K562 (cell line): ENCODE results near the gene UBQLN2. TPM values are rescaled to one million over a fixed set of nuclear protein-coding genes. Genes with fewer than 3 reads are reported as not detected.
A peak's percentile ranks its signal among the peaks of the same experiment; 100 is the strongest.

ENCODE experiments used
- ATF7 ChIP-seq: fragments of 450-650 bp; IDR thresholded peaks from 2 replicates; pipeline ENCODE4 v1.7.1; 2014; ENCODE audit warnings: mild to moderate bottlenecking, moderate library complexity
- CEBPB ChIP-seq: fragments of 450-650 bp; IDR thresholded peaks from 2 replicates; pipeline ENCODE4 v1.6.1; 2016; ENCODE audit warnings: missing genetic modification characterization, missing compliant biosample characterization
- CEBPZ ChIP-seq: fragments of 150-350 bp; IDR thresholded peaks from 2 replicates; pipeline ENCODE4 v1.6.1; 2014; ENCODE audit warnings: low read depth, mild to moderate bottlenecking, low read length, borderline replicate concordance
- E2F4 ChIP-seq: sonication (generic); formaldehyde crosslinking; IDR thresholded peaks from 2 replicates; pipeline ENCODE4 v1.8.0; 2022; ENCODE audit warnings: mild to moderate bottlenecking, low read depth, missing genetic modification reagents
- FOS ChIP-seq: IDR thresholded peaks from 3 replicates; pipeline ENCODE4 v1.6.1; 2011; ENCODE audit not compliant: insufficient read length; ENCODE audit errors: extremely low read depth
- HMGN3 ChIP-seq: IDR thresholded peaks from 2 replicates; pipeline ENCODE4 v1.6.1; 2011; ENCODE audit warnings: borderline replicate concordance, low read depth, mild to moderate bottlenecking, mixed read lengths, low read length; ENCODE audit not compliant: insufficient read length; ENCODE audit errors: extremely low read depth
- ID3 ChIP-seq, 2 experiments: fragments of 250-450 bp in 1 of 2; fragments of 450-650 bp in 1 of 2; sonication (Bioruptor Pico) in 1 of 2; IDR thresholded peaks; 2 replicates each; pipeline versions ENCODE4 v1.6.1 to v1.8.0; 2016 to 2021; ENCODE audit warnings: mild to moderate bottlenecking in 2 of 2, moderate library complexity in 2 of 2, missing compliant biosample characterization in 1 of 2, missing genetic modification characterization in 1 of 2
- MCM3 ChIP-seq: fragments of 450-650 bp; IDR thresholded peaks from 2 replicates; pipeline ENCODE4 v1.6.1; 2016
- NELFE ChIP-seq: IDR thresholded peaks from 2 replicates; pipeline ENCODE4 v1.6.1; 2011; ENCODE audit warnings: mild to moderate bottlenecking; ENCODE audit not compliant: insufficient read depth, insufficient read length
- NFE2L1 ChIP-seq: fragments of 450-650 bp; IDR thresholded peaks from 2 replicates; pipeline ENCODE4 v1.6.1; 2016; ENCODE audit warnings: missing genetic modification characterization, low read depth, mild to moderate bottlenecking, missing compliant biosample characterization, moderate library complexity, borderline replicate concordance
- NR2C1 ChIP-seq, 2 experiments: fragments of 450-650 bp; IDR thresholded peaks; 2 replicates each; pipeline ENCODE4 v1.6.1; 2017; ENCODE audit warnings: mild to moderate bottlenecking in 2 of 2, antibody characterized with exemption in 1 of 2, inconsistent platforms in 1 of 2, missing compliant biosample characterization in 1 of 2, missing genetic modification characterization in 1 of 2
- TEAD2 ChIP-seq: fragments of 450-650 bp; IDR thresholded peaks from 2 replicates; pipeline ENCODE4 v1.6.1; 2016; ENCODE audit warnings: missing genetic modification characterization, control low read depth, missing compliant biosample characterization
- XRCC5 ChIP-seq: fragments of 200-400 bp; formaldehyde crosslinking; IDR thresholded peaks from 2 replicates; pipeline ENCODE4 v1.6.1; 2017; ENCODE audit warnings: low read depth, mild to moderate bottlenecking, low read length
- ZMIZ1 ChIP-seq, 2 experiments: fragments of 150-350 bp in 1 of 2; IDR thresholded peaks; 2 replicates each; pipeline ENCODE4 v1.6.1; 2012 to 2016; ENCODE audit warnings: low read depth in 2 of 2, low read length in 2 of 2, mild to moderate bottlenecking in 1 of 2, moderate library complexity in 1 of 2
- ZNF133 ChIP-seq: fragments of 250-450 bp; sonication (Bioruptor Pico); IDR thresholded peaks from 2 replicates; pipeline ENCODE4 v1.4.0; 2020; ENCODE audit warnings: mild to moderate bottlenecking
- ZNF143 ChIP-seq: sonication (generic); formaldehyde crosslinking; IDR thresholded peaks from 2 replicates; pipeline ENCODE4 v1.9.0; 2022; ENCODE audit warnings: mild to moderate bottlenecking, missing genetic modification reagents
- ZNF24 ChIP-seq: fragments of 450-650 bp; IDR thresholded peaks from 2 replicates; pipeline ENCODE4 v1.6.1; 2016
- ZNF263 ChIP-seq: sonication (generic); formaldehyde crosslinking; IDR thresholded peaks from 2 replicates; pipeline ENCODE4 v1.8.0; 2022; ENCODE audit warnings: mild to moderate bottlenecking, missing genetic modification reagents, borderline replicate concordance
- ZNF57 ChIP-seq: fragments of 450-650 bp; formaldehyde crosslinking; IDR thresholded peaks from 2 replicates; pipeline ENCODE4 v1.4.0; 2020; ENCODE audit warnings: mild to moderate bottlenecking, moderate library complexity
- polyA plus RNA-seq, 8 experiments: library from polyadenylated mRNA; depleted of rRNA in 4 of 8; stranded (reverse) in 5 of 8; unstranded in 3 of 8; fragments of >200 nt; fragmentation: Nextera tagmentation in 2 of 8; fragmentation: Illumina TruSeq in 1 of 8; extraction: Ambion mirVana in 2 of 8; extraction: Trizol in 1 of 8; gene quantifications; 2 replicates each; pipeline versions ENCODE4 v1.2.1 to v1.2.3, GENCODE V29; 2011 to 2014; ENCODE audit warnings: inconsistent platforms in 1 of 8, missing spikeins in 1 of 8
- total RNA-seq, 7 experiments: library from RNA; depleted of rRNA in 6 of 7; stranded (reverse); fragments of >200 nt in 6 of 7; fragmentation: Illumina TruSeq in 2 of 7; extraction: Trizol in 2 of 7; gene quantifications; 2 replicates each; pipeline versions ENCODE4 v1.2.1 to v1.2.3, GENCODE V29; 2011 to 2021; ENCODE audit warnings: low replicate concordance in 1 of 7

The UBQLN2 gene
- total and polyA plus RNA-seq, 9 of the 15 experiments (the other 6 are each of a cell fraction or from before 2014, with no cell fraction given) = 1.5 to 17.9 (median 5.7) TPM

GRCh38 chrX:56569378-56570057 is 6.1 kb downstream of the UBQLN2 start (continued):
- TF ChIP-seq CEBPB (tag) = no peak
- no peak for TF ChIP-seq CEBPZ
- TF ChIP-seq XRCC5 = no peak
- TF ChIP-seq ZMIZ1 (IDR thresholded peaks at IDR 0.05; ENCODE audit: low read depth in 2 of 2, low read length in 2 of 2) = no peak
- TF ChIP-seq NR2C1 (IDR thresholded peaks at IDR 0.05) = no peak
- no peak for TF ChIP-seq NR2C1 (tag; IDR thresholded peaks at IDR 0.05)
- no peak for TF ChIP-seq MCM3
- no peak for TF ChIP-seq ZNF263 (CRISPR knock-in tag)
- no peak for TF ChIP-seq ATF7
- TF ChIP-seq ZNF133 (CRISPR knock-in tag) = no peak
- no peak for TF ChIP-seq ID3 (CRISPR knock-in tag; IDR thresholded peaks at IDR 0.05)
- TF ChIP-seq ID3 (tag; IDR thresholded peaks at IDR 0.05) = no peak
- no peak for TF ChIP-seq NELFE
- 0 out of 2 replicates have a peak, but pooled peaks have one; percentile 41 for TF ChIP-seq NFE2L1
- no peak for TF ChIP-seq TEAD2
- no peak for TF ChIP-seq ZNF143 (CRISPR knock-in tag)
- no peak for TF ChIP-seq ZNF57 (CRISPR knock-in tag)
- no peak for TF ChIP-seq E2F4 (CRISPR knock-in tag)
- TF ChIP-seq ZNF24 = no peak
- TF ChIP-seq FOS = no peak
- no peak for TF ChIP-seq HMGN3
